GM19324 (cell line): Measurements from ENCODE around the gene SRD5A1.

Experiments
- ATAC-seq: cut with Tn5 transposase; IDR thresholded peaks from one replicate; pipeline ENCODE4 v1.9.1; 2021; ENCODE audit warnings: mild to moderate bottlenecking, moderate library complexity; ENCODE audit not compliant: unreplicated experiment, low FRiP score

The SRD5A1 gene

DNA sequence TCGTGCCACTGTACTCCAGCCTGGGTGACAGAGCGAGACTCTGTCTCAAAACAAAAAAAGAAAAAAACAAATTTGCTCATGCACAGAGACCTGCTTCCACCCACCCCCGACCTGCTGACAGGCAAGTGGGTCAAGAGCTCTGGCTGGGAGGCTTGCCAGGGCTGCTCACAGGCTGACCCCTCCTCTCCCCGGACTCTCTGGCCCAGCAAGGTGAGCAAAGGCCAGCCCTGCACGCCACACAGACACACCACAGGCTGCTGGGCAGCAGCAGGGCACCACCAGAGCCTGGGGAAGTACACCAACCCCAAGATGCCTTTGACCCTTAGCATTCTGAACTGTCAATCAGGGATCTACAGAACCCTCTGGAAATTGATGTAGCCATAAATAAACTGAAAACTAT lies 29.6 kb upstream of the SRD5A1 start:
- ATAC-seq, result no peak

DNA sequence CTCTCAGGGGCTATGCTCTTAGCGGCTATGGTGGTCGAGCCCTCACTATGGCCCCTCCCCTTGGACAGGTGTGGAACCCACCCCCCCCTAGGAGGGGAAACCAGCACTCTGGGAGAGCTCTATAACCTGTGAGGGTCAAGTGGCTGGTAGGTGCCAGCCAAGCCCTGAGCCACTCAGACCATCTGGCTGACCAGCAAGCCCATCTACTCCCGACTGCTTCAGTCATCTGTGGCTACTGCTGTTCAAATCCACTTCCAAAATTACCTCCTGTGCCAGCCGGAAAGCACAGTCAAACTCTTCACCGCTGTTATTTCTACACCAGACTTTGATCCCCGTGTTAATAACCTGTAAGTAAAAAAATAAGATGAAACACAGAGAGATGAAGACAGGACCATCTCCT lies 28.9 kb upstream of the SRD5A1 start:
- ATAC-seq, result no peak

GRCh38 chr5:6604946-6605345 lies 28.3 kb upstream of the SRD5A1 start:
- ATAC-seq, result no peak

- no peak for ATAC-seq
Measured at GRCh38 chr5:6606884-6607558, 26.2 kb upstream of the SRD5A1 start.

- no peak for ATAC-seq
Measured at GRCh38 chr5:6607559-6607936, 25.7 kb upstream of the SRD5A1 start.

DNA sequence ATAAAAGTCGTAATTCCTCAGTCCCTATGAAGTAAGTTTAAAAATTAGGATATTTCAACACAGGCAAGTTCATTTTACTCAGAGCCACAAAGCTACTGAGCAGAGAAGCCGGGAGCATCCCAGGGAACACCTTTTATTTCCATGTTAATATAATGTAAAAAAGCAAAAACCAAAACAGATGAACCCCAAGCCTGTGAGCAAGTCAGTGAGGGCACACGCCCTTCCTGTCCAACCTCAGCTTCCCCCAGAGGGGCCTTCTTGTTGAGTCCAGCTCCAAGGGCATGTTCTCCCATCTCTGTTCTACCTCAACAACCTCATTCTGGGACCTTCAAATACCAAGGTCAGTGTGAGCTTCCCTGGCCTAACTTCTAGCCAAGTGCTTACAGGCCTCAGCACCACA lies 25.2 kb upstream of the SRD5A1 start:
- no peak for ATAC-seq

- ATAC-seq, result no peak
Measured at GRCh38 chr5:6611334-6612256, 21.6 kb upstream of the SRD5A1 start.

GRCh38 chr5:6615034-6615815 lies 18.0 kb upstream of the SRD5A1 start:
- no peak for ATAC-seq

DNA sequence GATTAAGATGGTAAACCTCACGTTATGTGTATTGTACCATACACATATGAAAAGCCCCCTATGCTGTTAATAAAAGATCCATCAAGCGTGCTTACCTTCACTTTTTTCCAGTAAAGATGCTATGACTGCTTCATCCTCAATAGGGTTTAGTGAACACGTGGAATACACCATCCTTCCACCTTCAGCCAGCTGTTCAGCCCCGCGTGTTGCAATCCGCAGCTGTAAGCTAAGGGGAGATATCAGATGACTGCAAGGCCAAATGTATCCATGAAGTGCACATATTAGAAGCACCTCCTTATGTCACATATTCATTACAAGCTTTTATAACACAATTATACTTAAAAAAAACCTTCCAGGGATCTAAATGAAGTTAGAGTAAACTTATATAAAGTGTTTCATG lies 16.6 kb upstream of the SRD5A1 start:
- ATAC-seq, result no peak

DNA sequence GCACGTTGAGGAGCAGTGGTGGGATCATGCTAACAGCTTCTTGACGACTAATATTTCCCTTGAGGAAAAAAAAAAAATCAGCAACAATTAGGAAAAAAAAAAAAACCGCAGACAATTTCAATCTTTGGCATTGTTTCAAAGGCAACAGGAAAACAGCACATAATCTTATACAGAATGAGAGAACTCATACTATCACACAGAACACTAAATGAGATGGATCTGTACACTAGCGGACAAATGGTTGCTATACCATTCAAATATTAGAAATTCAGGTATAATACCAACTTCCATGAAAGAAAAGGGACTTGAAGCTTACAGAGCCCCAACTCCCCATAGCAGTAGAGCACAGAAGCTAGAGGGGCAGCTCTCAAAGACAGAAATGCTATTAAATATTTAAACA lies 10.0 kb upstream of the SRD5A1 start:
- ATAC-seq, result no peak

DNA sequence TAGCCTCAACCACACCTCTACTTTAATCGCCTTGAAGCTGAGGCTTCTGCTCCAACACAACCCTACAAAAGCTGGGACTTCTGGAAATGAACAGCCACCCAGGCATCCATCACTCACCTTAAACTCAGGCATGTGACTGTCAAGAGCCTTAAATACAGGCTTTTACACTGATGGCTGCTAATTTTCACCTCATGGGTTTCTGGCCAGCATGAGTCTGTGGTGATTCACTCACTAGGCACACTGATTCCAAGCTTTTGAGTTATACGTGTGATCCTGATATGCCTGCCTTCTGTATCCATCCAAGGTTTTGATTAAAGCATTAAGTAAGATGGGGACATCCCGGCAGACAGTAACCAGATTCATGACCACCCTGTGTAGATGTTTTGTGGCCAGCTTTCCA lies 9.3 kb upstream of the SRD5A1 start:
- ATAC-seq, result no peak

- no peak for ATAC-seq
Measured at GRCh38 chr5:6626508-6626907, 6.7 kb upstream of the SRD5A1 start.

GRCh38 chr5:6631441-6631840 lies 1.8 kb upstream of the SRD5A1 start:
- ATAC-seq, result no peak

GRCh38 chr5:6632324-6632887 lies 834 bp upstream of the SRD5A1 start:
- ATAC-seq, result no peak

DNA sequence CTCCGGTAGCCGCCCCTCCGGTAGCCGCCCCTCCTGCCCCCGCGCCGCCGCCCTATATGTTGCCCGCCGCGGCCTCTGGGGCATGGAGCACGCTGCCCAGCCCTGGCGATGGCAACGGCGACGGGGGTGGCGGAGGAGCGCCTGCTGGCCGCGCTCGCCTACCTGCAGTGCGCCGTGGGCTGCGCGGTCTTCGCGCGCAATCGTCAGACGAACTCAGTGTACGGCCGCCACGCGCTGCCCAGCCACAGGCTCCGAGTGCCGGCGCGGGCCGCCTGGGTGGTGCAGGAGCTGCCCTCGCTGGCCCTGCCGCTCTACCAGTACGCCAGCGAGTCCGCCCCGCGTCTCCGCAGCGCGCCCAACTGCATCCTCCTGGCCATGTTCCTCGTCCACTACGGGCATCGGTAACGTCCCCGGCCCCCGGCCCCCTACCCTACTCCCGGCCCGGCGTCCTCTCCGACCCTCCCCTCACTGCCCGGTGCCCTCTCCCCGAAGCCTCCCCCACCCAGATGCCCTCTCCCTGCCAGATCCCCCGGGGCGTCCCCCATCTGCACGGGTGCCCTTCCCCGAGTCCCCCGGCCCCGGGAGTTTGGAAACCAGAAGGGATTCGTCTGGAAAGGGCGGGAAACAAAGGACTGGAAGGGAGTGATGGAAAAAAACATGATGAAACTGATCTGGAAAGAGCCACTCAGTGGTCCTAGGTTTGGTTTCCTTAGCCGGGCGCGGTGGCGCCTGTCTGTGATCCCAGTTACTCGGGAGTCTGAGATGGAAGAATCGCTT lies 417 bp downstream of the SRD5A1 start:
- peak; percentile 59 for ATAC-seq

DNA sequence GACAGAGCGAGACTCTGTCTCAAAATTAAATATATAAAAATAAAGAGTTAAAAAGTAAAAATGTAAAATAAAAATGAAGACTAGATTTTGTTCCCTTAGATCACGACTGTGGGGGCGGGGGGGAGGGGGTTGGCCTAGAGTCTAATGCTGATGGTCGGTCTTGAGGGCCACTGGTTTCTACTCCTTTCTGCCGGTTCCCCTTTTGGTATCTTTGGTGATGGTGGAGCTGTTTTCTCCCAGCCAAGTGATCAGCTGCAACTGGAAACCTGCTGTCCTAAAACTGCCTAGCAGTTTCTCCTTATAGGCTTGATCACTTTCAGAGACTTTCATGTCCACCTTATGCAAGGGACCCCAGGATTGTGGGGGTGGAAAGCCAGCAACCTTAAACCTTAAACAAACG lies 1.1 kb downstream of the SRD5A1 start:
- ATAC-seq, result no peak

DNA sequence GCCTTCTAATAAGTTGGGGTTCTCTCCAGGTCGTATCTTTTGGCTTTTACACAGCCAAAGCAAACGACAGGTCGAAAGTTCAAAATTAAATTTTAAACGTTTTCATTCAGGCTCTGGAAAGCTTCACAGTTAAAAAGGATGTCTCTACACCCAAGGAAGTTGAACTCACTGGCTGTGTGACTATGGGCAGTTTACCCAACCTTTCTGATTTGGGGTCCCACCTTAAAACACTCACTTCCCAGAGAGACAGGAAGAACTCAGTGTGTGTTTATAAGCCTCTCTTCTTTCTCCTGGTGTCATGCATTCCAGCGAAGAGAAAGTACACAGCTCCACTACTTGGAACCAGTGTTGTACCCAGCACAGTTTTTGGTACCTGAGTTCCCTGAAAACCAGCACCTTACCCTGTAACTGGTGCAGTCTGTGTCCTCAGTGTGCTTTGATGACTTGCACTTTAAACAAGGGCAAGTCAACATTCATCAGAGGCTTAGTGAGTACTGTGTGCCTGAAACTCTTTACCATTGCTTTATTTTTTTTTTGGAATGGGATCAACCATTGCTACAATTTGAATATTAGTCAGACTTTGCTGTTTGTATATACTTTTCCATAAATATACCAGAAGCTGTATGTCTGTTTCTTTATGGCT lies 1.7 kb downstream of the SRD5A1 start:
- no peak for ATAC-seq

- ATAC-seq, result no peak
Measured at GRCh38 chr5:6636293-6636692, 3.1 kb downstream of the SRD5A1 start.

DNA sequence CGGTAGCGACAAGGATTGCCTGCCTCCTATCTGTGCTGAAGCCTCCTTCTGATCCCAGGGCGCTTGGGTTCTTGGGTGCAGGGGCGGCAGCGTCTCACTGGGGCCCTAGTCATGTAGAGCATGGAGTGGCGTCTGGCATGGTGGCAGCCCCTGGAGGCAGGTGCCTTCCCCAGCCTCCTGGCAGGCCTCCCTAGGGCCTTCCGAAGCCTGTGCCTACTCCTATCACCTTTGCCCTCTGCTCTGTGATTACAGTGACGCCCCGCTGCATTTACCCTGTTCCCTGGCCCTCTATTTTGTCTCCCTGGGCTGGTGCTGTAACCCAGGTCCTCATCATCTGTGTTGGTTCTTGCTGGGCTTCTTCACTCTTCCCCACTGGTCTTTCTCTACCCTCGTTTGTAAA lies 3.8 kb downstream of the SRD5A1 start:
- no peak for ATAC-seq

DNA sequence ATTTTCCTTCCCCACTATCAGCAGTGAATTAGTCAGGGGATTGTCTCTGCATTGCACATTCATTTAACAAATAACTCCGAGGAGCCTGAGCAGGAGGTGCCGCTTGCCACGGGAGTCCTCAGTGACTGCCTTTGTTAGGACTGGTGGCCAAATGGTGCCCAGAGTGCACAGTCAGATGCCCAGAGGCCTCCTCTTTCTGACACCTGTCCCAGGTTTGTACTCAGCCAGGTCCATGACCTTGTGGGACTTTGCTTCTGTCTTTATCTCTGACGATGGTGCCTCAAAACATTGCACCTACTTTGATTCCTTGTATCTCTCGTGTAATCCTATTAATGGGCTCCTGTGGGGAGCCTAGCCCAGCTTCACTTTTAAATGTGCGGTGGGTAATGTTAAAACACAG lies 4.3 kb downstream of the SRD5A1 start:
- no peak for ATAC-seq
